RKO (cell line): ENCODE data around the gene MMAB.

Source experiments
- DNase-seq: peaks from one replicate; pipeline ENCODE4 v3.0.0-alpha.2; 2016; ENCODE audit warnings: low spot score

Gene MMAB

DNA sequence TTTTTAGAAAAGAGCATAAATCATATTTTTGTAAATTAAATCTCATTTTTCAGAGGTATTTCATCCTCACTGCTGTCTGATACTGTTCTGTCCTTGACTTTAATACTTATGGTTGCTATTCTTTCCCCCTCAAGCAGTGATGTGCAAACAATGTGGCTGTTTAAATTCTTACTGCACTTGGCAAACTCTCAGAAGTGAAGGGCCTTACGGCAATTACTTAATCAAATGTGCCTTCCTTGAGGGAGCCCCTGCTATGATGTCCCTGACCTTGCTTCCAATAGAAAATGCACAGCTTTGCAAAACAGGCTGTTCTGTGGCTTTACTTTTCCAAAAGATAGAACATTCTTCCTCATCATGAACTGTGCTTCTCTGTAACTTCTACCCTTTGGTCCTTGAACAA is 60.7 kb downstream of the MMAB start:
- no peak for DNase-seq

DNA sequence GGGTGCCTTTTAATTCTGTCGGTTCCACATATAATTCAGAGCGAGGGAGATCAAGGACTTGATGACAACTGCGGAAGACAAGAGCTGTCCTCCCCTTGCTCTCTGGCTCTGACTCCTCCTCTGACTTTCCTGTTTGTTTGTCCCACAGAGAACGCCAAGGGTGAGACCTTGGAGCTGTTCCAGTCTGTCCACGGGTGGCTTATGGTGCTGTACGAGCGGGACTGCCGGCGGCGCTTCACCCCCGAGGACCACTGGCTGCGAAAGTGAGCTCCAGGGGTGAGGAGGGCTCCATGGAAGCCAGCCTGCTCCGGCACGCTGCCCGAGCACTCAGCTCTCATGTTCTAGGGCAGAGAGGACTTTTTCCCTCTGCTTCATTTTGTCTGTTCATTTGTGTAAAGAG is 63.1 kb downstream of the MMAB start:
- DNase-seq: no peak

DNA sequence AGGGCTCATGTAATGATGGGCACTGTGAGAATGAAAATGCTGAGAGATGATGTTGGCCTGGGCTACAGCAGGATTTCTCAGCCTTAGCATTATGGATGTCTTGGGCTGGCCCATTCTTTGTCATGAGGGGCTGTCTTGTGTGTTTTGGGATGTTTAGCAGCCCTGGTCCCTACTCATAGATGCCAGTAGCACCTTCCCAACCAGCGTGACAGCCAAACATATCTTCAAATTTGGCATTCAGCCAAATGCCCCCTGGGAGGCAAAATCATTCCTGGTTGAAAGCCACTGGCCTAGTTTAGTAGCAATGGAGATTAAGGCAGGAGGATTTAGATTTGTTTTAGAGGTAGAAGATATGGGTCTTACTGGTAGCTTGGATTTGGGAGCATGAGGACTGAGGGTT is 69.2 kb downstream of the MMAB start:
- no peak for DNase-seq
